ENCODE measurements around the gene CENATAC.
A peak's percentile ranks its signal among the peaks of the same experiment; 100 is the strongest.

The CENATAC gene

GRCh38 chr11:119025978-119026766 lies 28.2 kb downstream of the CENATAC start:
- Histone ChIP-seq H3K27me3 (ENCODE audit: control insufficient read depth in 2 of 2, insufficient read depth in 2 of 2, low read length in 2 of 2) (no peaks in the 10 kb centered on the region), H3K9ac (ENCODE audit: low read depth in 1 of 2, low read length in 2 of 2) (no peak overlapping the region), H3K36me3 (ENCODE audit: control insufficient read depth in 2 of 2, insufficient read depth in 2 of 2, low read length in 2 of 2) (peaks cover 31 to 50% of the 10 kb centered on the region in 2 donors), H3K4me1 (ENCODE audit: control insufficient read depth in 2 of 2, insufficient read depth in 2 of 2, low read length in 2 of 2) (peaks cover 44 to 58% of the 10 kb centered on the region in 2 donors), H3K27ac (ENCODE audit: low read depth in 2 of 2, low read length in 2 of 2) (no peak overlapping the region), H3K4me3 (ENCODE audit: low read length in 2 of 2) (no peak overlapping the region), H3K9me3 (ENCODE audit: control insufficient read depth in 2 of 2, low read length in 2 of 2) (no peaks in the 10 kb centered on the region)

- H3K4me1 ChIP-seq (ENCODE audit: control insufficient read depth in 2 of 2, insufficient read depth in 2 of 2, low read length in 2 of 2), result peaks cover 39 to 50% of the 10 kb centered on the region in 2 donors
- H3K4me3 ChIP-seq (ENCODE audit: low read length in 2 of 2), result peak overlapping the region in 1 of 2 donors; percentile 38
- H3K36me3 ChIP-seq (ENCODE audit: control insufficient read depth in 2 of 2, insufficient read depth in 2 of 2, low read length in 2 of 2), result peaks cover 31 to 43% of the 10 kb centered on the region in 2 donors
- H3K27ac ChIP-seq (ENCODE audit: low read depth in 2 of 2, low read length in 2 of 2), result no peak overlapping the region
- H3K27me3 ChIP-seq (ENCODE audit: control insufficient read depth in 2 of 2, insufficient read depth in 2 of 2, low read length in 2 of 2), result no peaks in the 10 kb centered on the region
- no peaks in the 10 kb centered on the region for H3K9me3 ChIP-seq (ENCODE audit: control insufficient read depth in 2 of 2, low read length in 2 of 2)
- H3K9ac ChIP-seq (ENCODE audit: low read depth in 1 of 2, low read length in 2 of 2), result no peak overlapping the region
Observed at GRCh38 chr11:119026970-119027369, 29.0 kb downstream of the CENATAC start.

- H3K9ac ChIP-seq (ENCODE audit: low read depth in 1 of 2, low read length in 2 of 2), result no peak overlapping the region
- peaks cover 39 to 45% of the 10 kb centered on the region in 2 donors for H3K4me1 ChIP-seq (ENCODE audit: control insufficient read depth in 2 of 2, insufficient read depth in 2 of 2, low read length in 2 of 2)
- no peaks in the 10 kb centered on the region for H3K9me3 ChIP-seq (ENCODE audit: control insufficient read depth in 2 of 2, low read length in 2 of 2)
- H3K27ac ChIP-seq (ENCODE audit: low read depth in 2 of 2, low read length in 2 of 2), result no peak overlapping the region
- H3K27me3 ChIP-seq (ENCODE audit: control insufficient read depth in 2 of 2, insufficient read depth in 2 of 2, low read length in 2 of 2), result no peaks in the 10 kb centered on the region
- H3K36me3 ChIP-seq (ENCODE audit: control insufficient read depth in 2 of 2, insufficient read depth in 2 of 2, low read length in 2 of 2), result peaks cover 31 to 38% of the 10 kb centered on the region in 2 donors
- H3K4me3 ChIP-seq (ENCODE audit: low read length in 2 of 2), result peak overlapping the region; percentile 51 to 91
Observed at GRCh38 chr11:119027561-119028345, 29.8 kb downstream of the CENATAC start.

GRCh38 chr11:119028346-119029068 lies 30.6 kb downstream of the CENATAC start:
- Histone ChIP-seq H3K4me1 (ENCODE audit: control insufficient read depth in 2 of 2, insufficient read depth in 2 of 2, low read length in 2 of 2) (peaks cover 39 to 45% of the 10 kb centered on the region in 2 donors), H3K27ac (ENCODE audit: low read depth in 2 of 2, low read length in 2 of 2) (peak overlapping the region; percentile 90 to 93), H3K9ac (ENCODE audit: low read depth in 1 of 2, low read length in 2 of 2) (peak overlapping the region; percentile 43 to 96), H3K9me3 (ENCODE audit: control insufficient read depth in 2 of 2, low read length in 2 of 2) (no peaks in the 10 kb centered on the region), H3K4me3 (ENCODE audit: low read length in 2 of 2) (peak overlapping the region; percentile 80 to 91), H3K27me3 (ENCODE audit: control insufficient read depth in 2 of 2, insufficient read depth in 2 of 2, low read length in 2 of 2) (no peaks in the 10 kb centered on the region), H3K36me3 (ENCODE audit: control insufficient read depth in 2 of 2, insufficient read depth in 2 of 2, low read length in 2 of 2) (peaks cover 27 to 31% of the 10 kb centered on the region in 2 donors)

- H3K27ac ChIP-seq (ENCODE audit: low read depth in 2 of 2, low read length in 2 of 2), result peak overlapping the region; percentile 90 to 93
- peak overlapping the region; percentile 43 to 96 for H3K9ac ChIP-seq (ENCODE audit: low read depth in 1 of 2, low read length in 2 of 2)
- peaks cover 23 to 28% of the 10 kb centered on the region in 2 donors for H3K36me3 ChIP-seq (ENCODE audit: control insufficient read depth in 2 of 2, insufficient read depth in 2 of 2, low read length in 2 of 2)
- no peaks in the 10 kb centered on the region for H3K27me3 ChIP-seq (ENCODE audit: control insufficient read depth in 2 of 2, insufficient read depth in 2 of 2, low read length in 2 of 2)
- H3K9me3 ChIP-seq (ENCODE audit: control insufficient read depth in 2 of 2, low read length in 2 of 2), result no peaks in the 10 kb centered on the region
- H3K4me1 ChIP-seq (ENCODE audit: control insufficient read depth in 2 of 2, insufficient read depth in 2 of 2, low read length in 2 of 2), result peaks cover 39 to 45% of the 10 kb centered on the region in 2 donors
- peak overlapping the region; percentile 80 to 91 for H3K4me3 ChIP-seq (ENCODE audit: low read length in 2 of 2)
Observed at GRCh38 chr11:119029069-119029339, 31.1 kb downstream of the CENATAC start.

- Histone ChIP-seq H3K27ac (ENCODE audit: low read depth in 2 of 2, low read length in 2 of 2) (peak overlapping the region; percentile 90 to 93), H3K36me3 (ENCODE audit: control insufficient read depth in 2 of 2, insufficient read depth in 2 of 2, low read length in 2 of 2) (peaks cover 18 to 23% of the 10 kb centered on the region in 2 donors), H3K4me1 (ENCODE audit: control insufficient read depth in 2 of 2, insufficient read depth in 2 of 2, low read length in 2 of 2) (peaks cover 39 to 43% of the 10 kb centered on the region in 2 donors), H3K27me3 (ENCODE audit: control insufficient read depth in 2 of 2, insufficient read depth in 2 of 2, low read length in 2 of 2) (no peaks in the 10 kb centered on the region), H3K4me3 (ENCODE audit: low read length in 2 of 2) (peak overlapping the region; percentile 80 to 91), H3K9me3 (ENCODE audit: control insufficient read depth in 2 of 2, low read length in 2 of 2) (no peaks in the 10 kb centered on the region), H3K9ac (ENCODE audit: low read depth in 1 of 2, low read length in 2 of 2) (peak overlapping the region; percentile 70 to 96)
Observed at GRCh38 chr11:119029340-119030028, 31.5 kb downstream of the CENATAC start.

- Histone ChIP-seq H3K27me3 (ENCODE audit: control insufficient read depth in 2 of 2, insufficient read depth in 2 of 2, low read length in 2 of 2) (no peaks in the 10 kb centered on the region), H3K36me3 (ENCODE audit: control insufficient read depth in 2 of 2, insufficient read depth in 2 of 2, low read length in 2 of 2) (peaks cover 13 to 19% of the 10 kb centered on the region in 2 donors), H3K9me3 (ENCODE audit: control insufficient read depth in 2 of 2, low read length in 2 of 2) (no peaks in the 10 kb centered on the region), H3K4me3 (ENCODE audit: low read length in 2 of 2) (peak overlapping the region; percentile 80 to 91), H3K4me1 (ENCODE audit: control insufficient read depth in 2 of 2, insufficient read depth in 2 of 2, low read length in 2 of 2) (peaks cover 39% of the 10 kb centered on the region in 2 donors), H3K9ac (ENCODE audit: low read depth in 1 of 2, low read length in 2 of 2) (peak overlapping the region; percentile 70 to 96), H3K27ac (ENCODE audit: low read depth in 2 of 2, low read length in 2 of 2) (peak overlapping the region; percentile 90 to 93)
Observed at GRCh38 chr11:119030029-119030328, 32.0 kb downstream of the CENATAC start.

GRCh38 chr11:119030329-119031047 lies 32.5 kb downstream of the CENATAC start, which contains the start of gene SLC37A4:
Gene SLC37A4 (minus strand): TSS chr11:119030877.
- Histone ChIP-seq H3K27ac (ENCODE audit: low read depth in 2 of 2, low read length in 2 of 2) (peak within 1 kb of the TSS; percentile 90 to 93), H3K9me3 (ENCODE audit: control insufficient read depth in 2 of 2, low read length in 2 of 2) (no peaks in the 10 kb centered on the region)

GRCh38 chr11:119031912-119032280 lies 34.0 kb downstream of the CENATAC start:
- Histone ChIP-seq H3K27me3 (ENCODE audit: control insufficient read depth in 2 of 2, insufficient read depth in 2 of 2, low read length in 2 of 2) (no peaks in the 10 kb centered on the region), H3K9ac (ENCODE audit: low read depth in 1 of 2, low read length in 2 of 2) (no peak overlapping the region), H3K36me3 (ENCODE audit: control insufficient read depth in 2 of 2, insufficient read depth in 2 of 2, low read length in 2 of 2) (peaks cover under 1 to 6% of the 10 kb centered on the region in 2 donors), H3K27ac (ENCODE audit: low read depth in 2 of 2, low read length in 2 of 2) (no peak overlapping the region), H3K4me1 (ENCODE audit: control insufficient read depth in 2 of 2, insufficient read depth in 2 of 2, low read length in 2 of 2) (peaks cover 32 to 35% of the 10 kb centered on the region in 2 donors), H3K4me3 (ENCODE audit: low read length in 2 of 2) (no peak overlapping the region), H3K9me3 (ENCODE audit: control insufficient read depth in 2 of 2, low read length in 2 of 2) (no peaks in the 10 kb centered on the region)

More at GRCh38 chr11:119030329-119031047, 32.5 kb downstream of the CENATAC start, which contains the start of gene SLC37A4:
- Histone ChIP-seq H3K9ac (ENCODE audit: low read depth in 1 of 2, low read length in 2 of 2) (peak within 1 kb of the TSS; percentile 74 to 96), H3K36me3 (ENCODE audit: control insufficient read depth in 2 of 2, insufficient read depth in 2 of 2, low read length in 2 of 2) (peaks cover 9 to 14% of the 10 kb centered on the region in 2 donors), H3K4me1 (ENCODE audit: control insufficient read depth in 2 of 2, insufficient read depth in 2 of 2, low read length in 2 of 2) (peaks cover 39% of the 10 kb centered on the region in 2 donors), H3K4me3 (ENCODE audit: low read length in 2 of 2) (peak within 1 kb of the TSS; percentile 80 to 91), H3K27me3 (ENCODE audit: control insufficient read depth in 2 of 2, insufficient read depth in 2 of 2, low read length in 2 of 2) (no peaks in the 10 kb centered on the region)

Data from mucosa of rectum (tissue), 2 donors.